Keratinocyte (primary cell): ENCODE results near the gene SNX19. TPM values are rescaled to one million over a fixed set of nuclear protein-coding genes. Genes with fewer than 3 reads are reported as not detected.
A peak's percentile ranks its signal among the peaks of the same experiment; 100 is the strongest.

Source experiments
- DNase-seq: peaks from one replicate; pipeline ENCODE4 v3.0.0-alpha.2; 2011; ENCODE audit warnings: low read depth, missing footprints, low spot score
- FAIRE-seq: peaks from 2 replicates; lab custom pipeline; 2011; peaks lifted over from hg19 to GRCh38; lab: Jason Lieb, UNC
- H2AFZ ChIP-seq: 2 replicates; pipeline ENCODE4 v1.6.0; 2012; ENCODE audit warnings: low read length, control low read depth, inconsistent platforms; ENCODE audit not compliant: control insufficient read depth
- H3K27ac ChIP-seq: 2 replicates; pipeline ENCODE4 v1.5.1; 2011; ENCODE audit warnings: low read length; ENCODE audit not compliant: control insufficient read depth, insufficient read depth
- H3K27me3 ChIP-seq: 3 replicates; pipeline ENCODE4 v1.6.0; 2011; ENCODE audit warnings: low read length; ENCODE audit not compliant: control insufficient read depth, insufficient read depth; ENCODE audit errors: extremely low read depth
- H3K36me3 ChIP-seq, 2 experiments: 2 replicates in 1 of 2; 3 replicates in 1 of 2; pipeline ENCODE4 v1.5.1; 2011; ENCODE audit warnings: low read length in 2 of 2, mild to moderate bottlenecking in 1 of 2; ENCODE audit not compliant: control insufficient read depth in 2 of 2, insufficient read depth in 2 of 2; ENCODE audit errors: extremely low read depth in 1 of 2
- H3K4me1 ChIP-seq: 3 replicates; pipeline ENCODE4 v1.5.1; 2011; ENCODE audit warnings: low read length; ENCODE audit not compliant: control insufficient read depth, insufficient read depth; ENCODE audit errors: extremely low read depth
- H3K4me2 ChIP-seq: 3 replicates; pipeline ENCODE4 v1.6.0; 2011; ENCODE audit warnings: low read depth, low read length; ENCODE audit not compliant: control insufficient read depth, insufficient read depth; ENCODE audit errors: extremely low read depth
- H3K4me3 ChIP-seq, 3 experiments: fragments of 200-600 bp in 1 of 3; sonication (generic) in 1 of 3; 2 replicates in 2 of 3; 3 replicates in 1 of 3; pipeline ENCODE4 v1.5.1; 2011 to 2016; ENCODE audit warnings: low read length in 3 of 3, mild to moderate bottlenecking in 3 of 3, control low read depth in 2 of 3, inconsistent platforms in 1 of 3, low read depth in 1 of 3, mixed read lengths in 1 of 3, mixed run types in 1 of 3, moderate library complexity in 1 of 3; ENCODE audit not compliant: control insufficient read depth in 2 of 3, insufficient read depth in 2 of 3; ENCODE audit errors: extremely low read depth in 1 of 3
- H3K79me2 ChIP-seq: 2 replicates; pipeline ENCODE4 v1.6.0; 2012; ENCODE audit warnings: low read length; ENCODE audit not compliant: control insufficient read depth, insufficient read depth
- H3K9ac ChIP-seq: 3 replicates; pipeline ENCODE4 v1.6.0; 2011; ENCODE audit warnings: low read length; ENCODE audit not compliant: control insufficient read depth, insufficient read depth; ENCODE audit errors: extremely low read depth
- H3K9me1 ChIP-seq: 3 replicates; pipeline ENCODE4 v1.6.0; 2011; ENCODE audit warnings: low read length; ENCODE audit not compliant: control insufficient read depth, insufficient read depth; ENCODE audit errors: extremely low read depth
- H3K9me3 ChIP-seq: 2 replicates; pipeline ENCODE4 v1.5.1; 2012; ENCODE audit warnings: low read depth, low read length; ENCODE audit not compliant: control insufficient read depth
- H4K20me1 ChIP-seq: 3 replicates; pipeline ENCODE4 v1.6.0; 2011; ENCODE audit warnings: low read length; ENCODE audit not compliant: control insufficient read depth, insufficient read depth; ENCODE audit errors: extremely low read depth
- EZH2 ChIP-seq: IDR thresholded peaks from one replicate; pipeline ENCODE4 v1.6.1; 2012; ENCODE audit warnings: inconsistent platforms, mild to moderate bottlenecking, low read length, moderate library complexity
- dilution Hi-C: fragments of 300-500 bp; cut with MboI; formaldehyde crosslinking; loops from one replicate; pipeline ENCODE4 v1.7.0; 2020; ENCODE audit warnings: low sequenced_read_pairs; ENCODE audit not compliant: extremely low pct_ligation_motif_present
- polyA plus RNA-seq, 5 experiments: library from polyadenylated mRNA; depleted of rRNA in 3 of 5; stranded (reverse) in 3 of 5; stranded (forward) in 1 of 5; unstranded in 1 of 5; fragments of >200 nt; gene quantifications; 1 replicate in 1 of 5; 2 replicates in 3 of 5; 3 replicates in 1 of 5; pipeline versions ENCODE4 v1.2.1 to v1.2.3, GENCODE V29; 2011 to 2012; ENCODE audit warnings: missing spikeins in 2 of 5, low read depth in 1 of 5, low replicate concordance in 1 of 5
- TF ChIP-seq, protein P1 (sequence below), 3 experiments: IDR thresholded peaks in 1 of 3; conservative IDR thresholded peaks in 1 of 3; optimal IDR thresholded peaks in 1 of 3; 2 replicates in 2 of 3; 3 replicates in 1 of 3; pipeline versions ENCODE3 to v1.5.1; 2011; ENCODE audit warnings: low read length in 3 of 3, mild to moderate bottlenecking in 3 of 3, moderate library complexity in 2 of 3, control low read depth in 1 of 3, inconsistent platforms in 1 of 3; ENCODE audit not compliant: insufficient read depth in 2 of 3; ENCODE audit errors: extremely low read depth in 1 of 3

Gene SNX19
- polyA plus RNA-seq, 1 donor (not counting 4 experiments of a cell fraction or from before 2014, with no cell fraction given): 29.1 TPM

DNA sequence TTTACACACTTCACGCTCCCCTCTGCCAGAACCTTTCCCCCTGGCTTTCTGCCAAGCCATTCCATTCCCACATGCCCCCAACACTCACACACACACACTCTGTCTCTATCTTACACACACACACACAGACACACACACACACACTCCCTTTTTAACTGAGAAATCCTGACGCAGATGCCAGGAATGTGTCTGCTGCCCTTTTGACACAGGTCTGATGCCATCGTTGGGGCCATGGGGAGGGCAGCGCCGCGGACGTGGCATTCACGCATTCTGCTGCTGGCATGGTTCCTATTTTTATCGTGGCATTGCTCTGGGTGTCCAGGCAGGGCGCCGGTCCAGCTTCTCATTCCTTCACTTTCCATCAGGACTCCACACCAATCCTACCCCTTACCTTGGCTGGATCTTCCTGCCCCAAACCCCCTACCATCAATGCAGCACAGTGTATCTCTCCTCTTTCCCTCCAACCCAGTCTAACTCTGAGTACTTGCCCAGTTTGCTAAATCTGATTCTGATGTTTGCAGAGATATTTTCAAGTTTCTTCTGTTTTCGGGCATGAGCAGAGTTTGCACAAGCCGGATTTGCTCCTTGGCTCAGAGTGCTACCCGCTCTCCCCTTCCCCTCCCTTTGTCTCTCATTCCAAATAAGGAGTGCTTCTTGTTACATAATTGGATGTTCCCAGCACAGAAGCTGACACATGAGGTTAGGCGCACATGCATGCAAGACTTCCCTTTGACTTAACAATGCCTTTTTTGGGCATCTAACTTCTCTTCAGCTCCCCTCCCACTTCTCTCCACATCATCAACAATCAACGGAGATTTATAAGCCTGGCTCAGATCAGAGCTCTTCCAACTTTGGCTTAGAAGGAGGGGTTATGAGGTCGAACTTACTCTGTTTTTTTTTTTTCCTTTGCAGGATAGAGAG is 18.8 kb downstream of the SNX19 start:
- TF ChIP-seq EZH2: no peak
- TF ChIP-seq, protein P1, sequence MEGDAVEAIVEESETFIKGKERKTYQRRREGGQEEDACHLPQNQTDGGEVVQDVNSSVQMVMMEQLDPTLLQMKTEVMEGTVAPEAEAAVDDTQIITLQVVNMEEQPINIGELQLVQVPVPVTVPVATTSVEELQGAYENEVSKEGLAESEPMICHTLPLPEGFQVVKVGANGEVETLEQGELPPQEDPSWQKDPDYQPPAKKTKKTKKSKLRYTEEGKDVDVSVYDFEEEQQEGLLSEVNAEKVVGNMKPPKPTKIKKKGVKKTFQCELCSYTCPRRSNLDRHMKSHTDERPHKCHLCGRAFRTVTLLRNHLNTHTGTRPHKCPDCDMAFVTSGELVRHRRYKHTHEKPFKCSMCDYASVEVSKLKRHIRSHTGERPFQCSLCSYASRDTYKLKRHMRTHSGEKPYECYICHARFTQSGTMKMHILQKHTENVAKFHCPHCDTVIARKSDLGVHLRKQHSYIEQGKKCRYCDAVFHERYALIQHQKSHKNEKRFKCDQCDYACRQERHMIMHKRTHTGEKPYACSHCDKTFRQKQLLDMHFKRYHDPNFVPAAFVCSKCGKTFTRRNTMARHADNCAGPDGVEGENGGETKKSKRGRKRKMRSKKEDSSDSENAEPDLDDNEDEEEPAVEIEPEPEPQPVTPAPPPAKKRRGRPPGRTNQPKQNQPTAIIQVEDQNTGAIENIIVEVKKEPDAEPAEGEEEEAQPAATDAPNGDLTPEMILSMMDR (optimal IDR thresholded peaks at IDR 0.05 in 1 of 3, IDR thresholded peaks at IDR 0.05 in 1 of 3, conservative IDR thresholded peaks at IDR 0.05 in 1 of 3; ENCODE audit: extremely low read depth in 1 of 3, insufficient read depth in 2 of 3, low read length in 3 of 3): no peak
- DNase-seq (no peak), FAIRE-seq (no peak)
- H2AFZ ChIP-seq: no peak overlapping the region
- dilution Hi-C loops: no loop called here
- H4K20me1 ChIP-seq: no peaks in the 10 kb centered on the region
- H3K36me3 ChIP-seq: peaks cover 22 to 34% of the 10 kb centered on the region in 2 experiments
- no peak overlapping the region for H3K27ac ChIP-seq
- H3K4me2 ChIP-seq: no peak overlapping the region
- no peaks in the 10 kb centered on the region for H3K9me3 ChIP-seq
- no peaks in the 10 kb centered on the region for H3K79me2 ChIP-seq
- no peaks in the 10 kb centered on the region for H3K27me3 ChIP-seq
- H3K9me1 ChIP-seq: no peaks in the 10 kb centered on the region
- no peaks in the 10 kb centered on the region for H3K4me1 ChIP-seq
- no peak overlapping the region for H3K9ac ChIP-seq
- no peak overlapping the region for H3K4me3 ChIP-seq

DNA sequence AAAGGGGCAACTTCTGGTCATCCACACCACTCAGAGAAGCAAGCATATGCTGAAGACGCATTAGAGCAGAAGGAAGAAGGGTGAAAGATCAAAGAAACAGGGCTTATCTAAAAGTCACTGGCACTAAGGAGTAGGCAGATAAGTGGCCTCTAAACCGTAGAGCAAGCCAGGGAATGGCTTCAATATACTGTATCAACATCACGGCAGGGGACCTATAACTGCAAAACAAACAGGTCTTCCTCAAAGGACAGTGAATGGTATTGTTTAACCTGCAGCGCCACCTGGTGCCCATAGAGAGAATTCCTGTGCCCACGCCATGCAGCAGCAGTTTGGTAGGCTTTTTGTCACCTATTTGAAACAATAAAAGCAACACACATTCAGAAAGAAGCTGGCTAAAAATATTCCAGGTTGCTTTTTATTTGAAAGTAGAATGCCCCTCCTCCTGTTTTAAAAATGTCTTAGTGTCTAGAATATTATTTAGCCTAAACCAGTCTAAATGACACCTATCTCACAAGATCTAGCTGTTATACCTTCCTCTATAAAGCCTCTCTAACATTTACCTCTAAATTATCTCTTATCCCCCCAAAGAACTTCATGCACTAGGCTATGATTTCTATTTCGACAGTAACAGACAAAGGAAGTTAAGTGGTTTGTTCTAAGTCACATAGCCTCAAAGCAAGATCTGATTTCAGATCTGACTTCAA is 21.8 kb downstream of the SNX19 start:
- Histone ChIP-seq H3K9me1 (no peaks in the 10 kb centered on the region), H3K4me2 (no peak overlapping the region), H2AFZ (no peak overlapping the region), H3K36me3 (peaks cover 12 to 30% of the 10 kb centered on the region in 2 experiments), H3K4me1 (no peaks in the 10 kb centered on the region), H3K27ac (no peak overlapping the region), H3K79me2 (no peaks in the 10 kb centered on the region), H3K4me3 (no peak overlapping the region), H3K27me3 (no peaks in the 10 kb centered on the region), H4K20me1 (no peaks in the 10 kb centered on the region), H3K9me3 (no peaks in the 10 kb centered on the region), H3K9ac (no peak overlapping the region)
- FAIRE-seq (no peak), DNase-seq (no peak)
- dilution Hi-C loops: no loop called here
- TF ChIP-seq, protein P1 (optimal IDR thresholded peaks at IDR 0.05 in 1 of 3, IDR thresholded peaks at IDR 0.05 in 1 of 3, conservative IDR thresholded peaks at IDR 0.05 in 1 of 3; ENCODE audit: extremely low read depth in 1 of 3, insufficient read depth in 2 of 3, low read length in 3 of 3): peak; percentile 77 to 86 (median 83)
- TF ChIP-seq EZH2: no peak
